GM12892 (cell line): ENCODE data around the gene NAP1L4.

ENCODE experiments used
- DNase-seq: peaks from one replicate; pipeline ENCODE4 v3.0.0; 2011; ENCODE audit not compliant: insufficient read length
- FAIRE-seq: peaks from 2 replicates; lab custom pipeline; 2011; peaks lifted over from hg19 to GRCh38; lab: Jason Lieb, UNC
- POLR2A ChIP-seq: IDR thresholded peaks from 2 replicates; pipeline ENCODE4 v1.6.1; 2011; ENCODE audit warnings: low read depth, low read length, control low read depth
- POLR2AphosphoS5 ChIP-seq: IDR thresholded peaks from 2 replicates; pipeline ENCODE4 v1.6.1; 2011; ENCODE audit warnings: low read depth, low read length, control low read depth
- TAF1 ChIP-seq: IDR thresholded peaks from 2 replicates; pipeline ENCODE4 v1.6.1; 2011; ENCODE audit warnings: low read depth, mild to moderate bottlenecking, control low read depth, low read length, borderline replicate concordance

Gene NAP1L4

DNA sequence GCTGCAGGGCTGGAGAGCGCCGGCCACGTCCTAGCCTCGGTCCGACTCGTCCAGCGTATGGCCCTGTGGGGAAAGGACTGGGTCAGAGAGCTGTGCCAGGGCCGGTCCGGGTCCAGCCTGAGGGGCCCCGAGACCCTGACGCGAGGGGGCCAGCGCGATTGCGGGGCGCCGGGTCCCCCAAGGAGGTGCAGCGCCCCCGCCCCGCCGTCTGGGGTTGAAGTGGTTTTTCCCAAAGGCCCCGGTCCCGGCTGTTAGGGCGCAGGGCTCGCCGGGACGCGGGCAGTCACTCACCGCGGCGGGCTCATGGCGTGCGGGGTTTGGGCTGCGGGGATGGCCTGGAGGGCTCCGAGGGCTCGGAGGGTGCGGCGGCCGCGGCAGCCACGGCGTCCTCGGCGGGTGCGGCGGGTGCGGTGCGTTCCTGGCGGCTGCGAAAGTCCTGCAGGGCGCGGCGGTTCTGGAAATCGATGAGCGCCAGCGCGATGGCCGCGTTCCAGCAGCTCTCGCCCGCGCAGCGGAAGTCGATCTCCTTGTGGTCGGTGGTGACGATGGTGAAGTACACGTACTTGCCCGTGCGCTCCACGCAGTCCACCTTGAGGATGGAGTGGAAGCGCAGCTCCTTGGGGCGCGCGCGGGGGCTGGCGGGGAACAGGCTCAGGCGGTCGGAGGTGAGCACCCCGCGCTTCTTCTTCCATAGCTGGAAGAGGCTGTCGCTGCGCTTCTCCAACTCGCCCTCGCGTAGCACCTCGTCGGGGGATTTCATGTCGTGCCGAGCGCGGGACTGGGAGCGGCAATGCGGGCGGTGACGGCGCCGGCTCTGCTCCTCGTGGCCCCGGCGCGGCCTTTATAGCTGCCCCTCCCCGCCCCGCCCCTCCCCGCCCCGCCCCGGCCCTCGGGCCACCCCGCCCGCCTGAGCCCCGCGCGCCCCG is 63.3 kb downstream of the NAP1L4 start, which contains the start of gene PHLDA2:
TSS of gene PHLDA2 (minus strand) at position 816 of the 926 bp plus-strand sequence. CDS start at position 760, 56 bp downstream.
- TF ChIP-seq TAF1 = no peak
- no peak for TF ChIP-seq POLR2A
- TF ChIP-seq POLR2AphosphoS5 = no peak
- DNase-seq (no peak), FAIRE-seq (no peak)

DNA sequence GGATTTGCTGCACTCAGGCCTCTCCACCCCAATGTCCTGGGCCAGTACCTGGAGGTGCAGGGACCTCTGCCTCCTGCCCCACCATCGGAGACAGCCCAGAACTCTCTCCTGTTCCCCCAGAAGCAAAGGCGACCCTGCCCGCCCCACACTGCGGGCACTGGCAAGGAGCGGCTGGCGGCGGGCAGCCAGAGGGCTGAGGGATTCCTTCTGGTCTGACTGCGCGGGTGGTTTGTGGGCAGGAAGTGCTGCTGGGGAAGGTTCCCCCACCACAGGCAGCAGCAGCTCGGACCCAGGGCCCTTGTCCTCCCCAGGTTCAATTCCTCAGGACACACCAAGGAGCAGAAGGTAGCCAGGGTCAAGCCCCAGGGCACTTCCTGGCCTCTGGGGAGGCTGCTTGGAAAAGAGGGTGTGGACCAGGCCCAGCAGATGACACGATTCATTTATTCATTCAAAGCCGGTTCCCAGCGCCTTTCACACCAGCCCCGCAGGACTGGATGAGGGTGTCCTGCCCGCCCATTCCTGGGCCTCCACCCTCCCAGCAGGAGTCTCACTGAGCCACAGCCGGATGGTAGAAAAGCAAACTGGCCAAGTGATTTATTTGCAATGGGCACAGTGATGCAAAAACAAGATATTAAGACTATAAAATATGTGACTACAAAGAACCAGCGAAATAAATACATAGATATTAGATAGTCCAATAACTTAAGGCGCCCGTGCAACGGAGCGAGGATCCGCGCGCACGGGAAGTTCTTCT is 64.1 kb downstream of the NAP1L4 start:
- DNase-seq (no peak), FAIRE-seq (no peak)

DNA sequence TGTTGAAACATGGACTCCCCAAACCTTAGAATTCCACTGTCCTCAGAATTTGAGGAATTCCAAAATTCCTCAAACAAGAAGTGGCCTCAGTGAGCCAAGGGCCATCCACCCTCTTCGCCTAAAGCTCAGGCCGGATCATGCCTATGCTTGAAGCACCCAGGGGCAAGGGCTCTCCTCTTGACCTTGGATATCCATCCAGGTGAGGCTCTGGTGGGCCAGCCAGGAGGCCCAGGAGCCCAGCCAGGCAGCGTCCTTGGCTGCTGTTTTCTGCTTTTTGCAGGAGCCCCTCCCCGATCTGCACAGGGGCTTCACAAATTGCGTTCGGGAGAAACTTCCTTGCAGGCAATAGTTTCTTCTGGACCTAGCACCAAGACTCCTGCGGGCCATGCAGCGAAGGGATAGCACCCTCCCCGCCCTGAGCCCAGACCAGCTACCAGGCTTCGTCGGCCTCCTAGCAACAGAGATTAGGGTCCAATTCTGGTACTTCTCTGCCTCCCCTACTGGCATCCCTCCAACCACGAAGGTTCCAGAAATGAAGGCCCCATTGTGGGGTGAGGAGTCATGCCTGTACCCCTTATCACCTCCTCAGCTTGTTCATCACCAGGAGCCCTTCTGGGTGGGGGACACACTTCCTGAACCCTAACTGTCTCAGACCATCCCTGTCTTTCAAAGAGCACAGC is 64.9 kb downstream of the NAP1L4 start:
- no peak for TF ChIP-seq POLR2A
- TF ChIP-seq POLR2AphosphoS5 = no peak
- TF ChIP-seq TAF1 = no peak
- DNase-seq (no peak), FAIRE-seq (no peak)

More for the DNA sequence above, 64.1 kb downstream of the NAP1L4 start:
- TF ChIP-seq POLR2A = no peak
- TF ChIP-seq POLR2AphosphoS5 = no peak

DNA sequence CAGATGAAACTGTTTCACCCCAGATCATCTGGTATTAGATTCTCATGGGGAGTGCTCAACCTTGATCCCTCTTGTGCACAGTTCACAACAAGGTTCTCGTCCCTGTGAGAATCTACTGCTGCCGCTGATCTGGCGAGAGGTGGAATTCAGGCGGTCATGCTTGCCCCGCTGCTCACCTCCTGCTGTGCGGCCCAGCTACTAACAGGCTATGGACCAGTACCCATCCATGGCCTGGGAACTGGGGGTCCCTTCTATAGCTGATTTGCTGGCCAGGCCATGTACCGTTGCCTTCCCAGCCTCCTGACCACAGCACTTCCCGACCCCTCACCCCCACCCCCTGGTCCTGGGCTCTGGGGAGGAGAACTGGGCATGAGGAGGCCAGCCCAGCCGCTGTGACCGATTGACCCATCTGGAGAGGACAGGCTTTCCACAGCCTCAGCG is 65.5 kb downstream of the NAP1L4 start:
- FAIRE-seq (no peak), DNase-seq (no peak)
- TF ChIP-seq POLR2A (no peak), POLR2AphosphoS5 (no peak), TAF1 (no peak)

GRCh38 chr11:2924821-2925675 is 67.1 kb downstream of the NAP1L4 start:
- TF ChIP-seq TAF1 (no peak), POLR2AphosphoS5 (no peak), POLR2A (no peak)
- FAIRE-seq = no peak
- DNase-seq = no peak

GRCh38 chr11:2924381-2924780 is 67.7 kb downstream of the NAP1L4 start:
- no peak for FAIRE-seq
- no peak for TF ChIP-seq POLR2AphosphoS5
- no peak for TF ChIP-seq POLR2A
- TF ChIP-seq TAF1 = no peak
- no peak for DNase-seq

- no peak for FAIRE-seq
- no peak for TF ChIP-seq POLR2A
- DNase-seq = no peak
Measured at GRCh38 chr11:2923446-2924375, 68.4 kb downstream of the NAP1L4 start.

DNA sequence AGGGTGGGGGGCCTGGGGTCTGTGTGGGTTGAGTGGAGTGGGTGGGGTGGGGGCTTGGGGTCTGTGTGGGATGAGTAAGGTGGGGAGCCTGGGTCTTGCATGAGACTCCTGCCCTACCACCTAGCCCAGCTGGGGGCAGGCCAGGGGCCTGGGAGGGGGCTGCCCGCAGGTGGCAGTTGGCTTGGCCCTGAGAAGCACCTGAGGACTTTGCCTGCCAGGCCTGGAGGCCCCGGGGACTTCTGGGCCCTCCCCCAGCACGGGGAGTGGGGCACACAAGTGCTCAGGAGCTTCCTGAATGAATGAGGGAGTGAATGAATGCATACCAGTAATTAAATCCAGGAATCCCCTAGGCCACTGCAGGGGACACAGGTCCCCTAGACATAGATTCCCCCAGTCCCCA is 69.5 kb downstream of the NAP1L4 start:
- FAIRE-seq (no peak), DNase-seq (no peak)
- TF ChIP-seq POLR2A = no peak
- TF ChIP-seq POLR2AphosphoS5 = no peak
- no peak for TF ChIP-seq TAF1

GRCh38 chr11:2921742-2922493 is 70.2 kb downstream of the NAP1L4 start:
- FAIRE-seq (no peak), DNase-seq (no peak)
- no peak for TF ChIP-seq POLR2A
- no peak for TF ChIP-seq POLR2AphosphoS5
- TF ChIP-seq TAF1 = no peak
